Measurements from ENCODE around the gene MT1M.
A peak's percentile ranks its signal among the peaks of the same experiment; 100 is the strongest.
"Not testable (repeated sequence)": the region's sequence is repeated elsewhere in the genome, so short reads cannot be mapped to it uniquely, and the experiment has no call there.

MT1M gene
- 0 reads per million in 9 experiments for total RNA-seq

DNA sequence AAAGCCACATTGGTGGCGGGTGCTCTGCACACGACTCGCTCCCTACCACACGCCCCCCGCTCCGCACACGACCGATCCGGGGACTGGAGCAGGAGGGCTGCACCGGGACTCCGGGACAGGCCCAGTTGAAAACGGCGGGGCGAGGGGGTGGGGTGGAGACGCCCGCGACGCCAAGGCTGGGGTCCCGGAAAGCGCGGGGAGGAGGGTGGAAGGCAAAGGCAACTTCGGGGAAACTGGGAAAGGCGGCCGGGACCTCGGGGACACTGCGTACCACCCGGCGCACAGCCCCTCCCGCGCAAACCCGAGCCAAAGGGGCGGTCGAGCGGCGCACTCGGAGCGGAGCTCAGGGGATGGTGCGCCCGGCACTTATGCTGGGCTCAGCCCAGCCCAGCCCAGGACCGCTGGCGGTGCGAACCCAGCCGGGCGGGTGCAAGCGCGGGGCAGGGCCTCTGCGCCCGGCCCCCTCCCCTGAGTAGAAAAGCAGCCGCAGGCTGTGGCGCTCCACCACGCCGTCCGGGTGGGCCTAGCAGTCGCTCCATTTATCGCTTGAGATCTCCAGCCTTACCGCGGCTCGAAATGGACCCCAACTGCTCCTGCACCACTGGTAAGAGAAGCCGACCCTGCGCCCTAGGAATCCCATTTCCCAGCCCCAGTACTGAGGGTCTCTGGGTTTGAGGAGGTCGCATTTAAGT lies at the start of gene MT1M:
Gene MT1M, plus strand, starts transcription at position 504 of the 692 bp plus-strand sequence. Its CDS starts 73 bp downstream, at position 577.
- Mint-ChIP-seq H3K36me3 (ENCODE audit: insufficient read depth) (no peaks in the 10 kb centered on the region), H3K9me3 (no peaks in the 10 kb centered on the region), H3K4me3 (peak within 1 kb of the TSS; percentile 63 to 71), H3K4me1 (ENCODE audit: low read depth in 2 of 2) (peaks cover 10 to 17% of the 10 kb centered on the region in 2 donors), H3K27me3 (peaks cover 54 to 83% of the 10 kb centered on the region in 2 donors), H3K27ac (no peak within 1 kb of the TSS)
- no peak for DNase-seq
- ATAC-seq (replicated peaks), result peak; percentile 63

DNA sequence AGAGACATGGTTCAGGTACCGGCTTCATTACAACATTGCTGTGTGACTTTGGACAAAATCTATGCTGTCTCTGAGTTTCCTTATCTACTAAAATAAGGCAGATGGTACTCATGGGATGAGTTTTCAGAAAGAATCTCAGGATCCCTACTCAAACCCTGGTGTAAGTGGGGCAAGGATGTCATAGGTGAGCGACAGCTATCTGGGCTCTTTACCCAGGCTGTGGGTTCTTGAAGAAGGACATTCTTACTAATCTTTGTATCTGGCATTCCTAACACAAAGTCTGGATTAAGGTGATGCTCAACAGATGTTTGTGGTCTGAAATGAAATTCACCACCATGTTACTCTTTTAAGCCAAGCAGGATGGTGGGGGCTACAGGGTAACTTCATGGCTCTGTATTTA lies 49.5 kb upstream of the MT1M start:
- not testable (repeated sequence) for H3K4me3 Mint-ChIP-seq; DNase-seq; ATAC-seq (replicated peaks); H3K4me1 Mint-ChIP-seq (ENCODE audit: low read depth in 2 of 2); H3K9me3 Mint-ChIP-seq; H3K27ac Mint-ChIP-seq; H3K36me3 Mint-ChIP-seq (ENCODE audit: insufficient read depth)
- H3K27me3 Mint-ChIP-seq, result peaks cover 23 to 73% of the 10 kb centered on the region in 2 donors

DNA sequence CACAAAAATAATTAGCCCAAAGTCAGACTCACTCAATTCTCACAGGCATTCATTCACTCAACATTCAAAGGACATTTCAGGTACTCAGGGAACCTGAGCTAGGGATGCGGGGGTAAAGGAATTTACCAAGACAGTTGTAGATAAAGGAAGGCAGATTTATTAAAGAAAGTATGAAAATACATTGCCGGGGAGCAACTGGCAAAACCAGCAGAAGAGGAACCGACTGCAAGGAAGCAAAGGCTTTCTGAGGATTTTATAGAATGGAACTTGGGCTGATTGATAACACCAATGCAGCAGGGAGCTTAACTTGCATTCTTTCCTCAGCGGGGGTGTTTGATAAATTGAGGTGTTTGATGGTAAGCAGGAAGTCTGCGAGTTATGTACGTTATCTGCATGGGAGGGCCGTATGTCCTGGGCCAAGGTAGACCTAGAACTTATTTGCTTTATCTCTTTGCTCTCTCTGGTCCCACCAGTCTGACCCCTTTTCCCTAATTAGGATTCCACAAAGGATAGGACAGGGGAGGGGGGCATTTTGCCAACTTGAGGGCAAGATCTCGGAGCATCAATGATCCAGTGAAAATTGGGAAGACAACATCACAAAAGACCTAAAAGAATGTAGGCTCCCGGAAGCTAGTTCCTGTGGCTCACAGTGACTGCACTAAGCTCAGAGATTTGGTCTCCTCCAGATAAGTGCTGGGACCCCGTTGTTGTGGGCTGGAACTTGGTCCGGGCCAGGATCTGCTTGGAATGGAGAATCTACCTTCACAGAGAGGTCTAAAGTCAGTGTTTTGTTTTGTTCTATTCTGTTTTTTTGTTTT lies 48.9 kb upstream of the MT1M start:
- Mint-ChIP-seq H3K4me1 (ENCODE audit: low read depth in 2 of 2) (peaks cover under 1 to 2% of the 10 kb centered on the region in 2 donors), H3K36me3 (ENCODE audit: insufficient read depth) (no peaks in the 10 kb centered on the region), H3K27me3 (peaks cover 29 to 79% of the 10 kb centered on the region in 2 donors), H3K27ac (no peak overlapping the region), H3K9me3 (no peaks in the 10 kb centered on the region), H3K4me3 (no peak overlapping the region)
- ATAC-seq (replicated peaks), result no peak
- DNase-seq, result no peak

DNA sequence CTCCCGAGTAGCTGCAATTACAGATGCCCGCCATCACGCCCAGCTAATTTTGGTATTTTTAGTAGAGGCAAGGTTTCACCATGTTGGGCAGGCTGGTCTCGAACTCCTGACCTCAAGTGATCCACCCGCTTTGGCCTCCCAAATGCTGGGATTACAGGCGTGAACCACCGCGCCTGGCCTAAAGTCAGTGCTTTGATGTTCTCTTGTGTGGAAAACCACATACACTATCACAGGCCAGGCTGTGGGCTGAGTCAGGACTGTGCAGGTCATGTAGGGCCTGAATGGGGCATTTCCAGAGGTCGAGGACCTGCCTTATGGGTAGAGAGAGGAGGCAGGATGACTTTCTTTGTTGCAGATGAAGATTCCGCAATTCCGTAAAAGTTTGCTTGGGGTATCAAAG lies 48.2 kb upstream of the MT1M start:
- ATAC-seq (replicated peaks), result no peak
- H3K4me3 Mint-ChIP-seq, result no peak overlapping the region
- H3K36me3 Mint-ChIP-seq (ENCODE audit: insufficient read depth), result no peaks in the 10 kb centered on the region
- H3K27ac Mint-ChIP-seq, result no peak overlapping the region
- peaks cover 36 to 87% of the 10 kb centered on the region in 2 donors for H3K27me3 Mint-ChIP-seq
- DNase-seq, result no peak
- H3K4me1 Mint-ChIP-seq (ENCODE audit: low read depth in 2 of 2), result peaks cover 5% of the 10 kb centered on the region in 2 donors
- H3K9me3 Mint-ChIP-seq, result no peaks in the 10 kb centered on the region

DNA sequence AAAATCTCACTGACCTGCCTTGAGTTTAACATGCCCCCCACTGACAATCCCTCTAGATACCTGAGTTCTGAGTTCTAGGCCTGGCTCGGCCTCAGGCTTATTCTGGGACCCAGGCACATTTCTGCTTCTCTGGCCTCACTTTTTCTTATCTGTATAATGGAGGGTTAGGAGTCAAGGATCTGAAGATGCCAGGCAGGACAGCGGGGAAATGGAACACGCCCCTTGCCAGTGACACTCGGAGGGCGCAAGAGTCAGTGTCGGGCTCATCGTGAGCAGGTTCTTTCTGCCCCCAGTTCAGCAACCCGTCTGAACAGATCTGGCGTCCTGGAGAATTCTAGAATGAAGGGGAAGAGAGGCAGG lies 43.7 kb upstream of the MT1M start:
- Mint-ChIP-seq H3K4me3 (peak overlapping the region; percentile 80 to 85), H3K9me3 (no peaks in the 10 kb centered on the region), H3K4me1 (ENCODE audit: low read depth in 2 of 2) (peaks cover 14 to 15% of the 10 kb centered on the region in 2 donors), H3K27ac (no peak overlapping the region), H3K27me3 (peaks cover 56 to 86% of the 10 kb centered on the region in 2 donors), H3K36me3 (ENCODE audit: insufficient read depth) (no peaks in the 10 kb centered on the region)
- no peak for ATAC-seq (replicated peaks)
- DNase-seq, result no peak

DNA sequence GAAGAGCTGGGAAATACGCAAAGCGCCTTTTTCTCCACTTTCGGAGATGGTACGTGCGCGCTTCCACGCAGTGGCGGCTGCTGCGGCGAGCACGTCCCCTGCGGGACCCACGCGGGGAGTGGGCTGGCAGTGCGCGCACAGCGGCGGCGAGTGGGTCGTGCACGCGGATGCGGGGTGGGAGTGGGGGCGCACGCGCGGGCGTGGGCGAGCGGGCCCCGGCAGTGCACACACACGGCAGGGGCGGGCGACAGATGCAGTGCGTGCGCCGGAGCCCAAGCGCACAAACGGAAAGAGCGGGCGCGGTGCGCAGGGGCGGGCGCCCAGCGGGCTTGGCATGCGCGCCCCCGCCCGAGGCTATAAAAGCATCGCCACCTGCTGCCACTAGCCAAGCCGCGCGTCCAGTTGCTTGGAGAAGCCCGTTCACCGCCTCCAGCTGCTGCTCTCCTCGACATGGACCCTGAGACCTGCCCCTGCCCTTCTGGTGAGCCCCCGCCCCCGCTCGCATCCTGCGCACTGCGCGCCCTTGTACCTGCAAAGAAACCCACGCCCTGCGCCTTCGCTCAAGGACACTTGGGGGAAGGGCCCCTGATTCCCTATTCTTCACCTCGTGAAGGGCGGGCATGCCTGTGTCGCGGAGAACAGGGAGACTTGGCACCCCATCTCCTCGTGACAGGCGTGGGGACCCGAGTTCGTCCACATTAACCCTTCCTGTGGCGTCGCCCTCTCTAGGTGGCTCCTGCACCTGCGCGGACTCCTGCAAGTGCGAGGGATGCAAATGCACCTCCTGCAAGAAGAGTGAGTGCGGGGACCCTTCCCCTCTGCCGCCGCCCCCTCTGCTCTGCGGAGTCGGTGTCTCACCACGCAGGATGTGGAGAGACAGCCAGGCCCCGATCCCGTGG lies 43.1 kb upstream of the MT1M start, which contains the start of gene MT3:
Gene MT3, plus strand, starts transcription at position 388 of the 899 bp plus-strand sequence. Its CDS starts 63 bp downstream, at position 451.
- H3K27ac Mint-ChIP-seq, result no peak within 1 kb of the TSS
- peaks cover 14 to 15% of the 10 kb centered on the region in 2 donors for H3K4me1 Mint-ChIP-seq (ENCODE audit: low read depth in 2 of 2)
- H3K4me3 Mint-ChIP-seq, result peak within 1 kb of the TSS; percentile 80 to 85

DNA sequence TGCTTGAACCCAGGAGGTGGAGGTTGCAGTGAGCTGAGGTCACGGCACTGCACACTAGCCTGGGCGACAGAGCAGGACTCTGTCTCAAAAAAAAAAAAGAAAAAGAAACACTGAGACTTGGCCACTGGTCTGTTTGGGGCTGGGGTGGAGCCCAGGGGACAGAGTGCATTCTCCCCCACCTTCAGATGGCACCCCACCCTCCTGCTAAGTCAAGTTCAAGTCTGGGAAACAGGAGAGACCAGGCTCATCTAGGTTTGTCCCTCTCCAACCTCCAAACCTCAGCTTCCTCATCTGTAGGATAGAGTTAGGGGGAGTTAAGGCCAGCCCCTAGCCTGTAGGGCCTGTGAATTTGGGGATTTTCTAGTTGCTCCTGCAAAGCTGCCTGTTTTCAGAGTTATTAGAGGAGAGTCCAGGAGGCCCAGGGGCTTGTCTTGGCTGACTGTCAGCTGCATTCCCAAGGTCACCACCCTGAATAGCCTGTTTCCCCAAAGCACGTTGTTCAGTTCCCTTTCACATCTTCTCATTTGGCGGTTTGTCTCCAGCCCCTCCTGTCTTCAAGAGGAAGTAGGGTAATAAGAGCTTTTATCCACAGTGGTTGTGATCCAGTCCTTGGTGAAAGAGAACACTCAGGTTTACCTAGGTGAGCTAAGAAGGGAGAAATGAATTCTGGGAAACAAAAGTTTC lies 40.9 kb upstream of the MT1M start:
- Mint-ChIP-seq H3K4me1 (ENCODE audit: low read depth in 2 of 2) (peaks cover 14 to 15% of the 10 kb centered on the region in 2 donors), H3K27ac (no peak overlapping the region), H3K4me3 (no peak overlapping the region), H3K36me3 (ENCODE audit: insufficient read depth) (peaks cover 4% of the 10 kb centered on the region), H3K9me3 (no peaks in the 10 kb centered on the region), H3K27me3 (peaks cover 42 to 59% of the 10 kb centered on the region in 2 donors)
- ATAC-seq (replicated peaks) (no peak), DNase-seq (no peak)

More for the DNA sequence above, 43.1 kb upstream of the MT1M start, which contains the start of gene MT3:
- DNase-seq (no peak), ATAC-seq (replicated peaks) (peak; percentile 66)
- H3K9me3 Mint-ChIP-seq, result no peaks in the 10 kb centered on the region
- H3K36me3 Mint-ChIP-seq (ENCODE audit: insufficient read depth), result peaks cover 4% of the 10 kb centered on the region
- H3K27me3 Mint-ChIP-seq, result peaks cover 52 to 80% of the 10 kb centered on the region in 2 donors

DNA sequence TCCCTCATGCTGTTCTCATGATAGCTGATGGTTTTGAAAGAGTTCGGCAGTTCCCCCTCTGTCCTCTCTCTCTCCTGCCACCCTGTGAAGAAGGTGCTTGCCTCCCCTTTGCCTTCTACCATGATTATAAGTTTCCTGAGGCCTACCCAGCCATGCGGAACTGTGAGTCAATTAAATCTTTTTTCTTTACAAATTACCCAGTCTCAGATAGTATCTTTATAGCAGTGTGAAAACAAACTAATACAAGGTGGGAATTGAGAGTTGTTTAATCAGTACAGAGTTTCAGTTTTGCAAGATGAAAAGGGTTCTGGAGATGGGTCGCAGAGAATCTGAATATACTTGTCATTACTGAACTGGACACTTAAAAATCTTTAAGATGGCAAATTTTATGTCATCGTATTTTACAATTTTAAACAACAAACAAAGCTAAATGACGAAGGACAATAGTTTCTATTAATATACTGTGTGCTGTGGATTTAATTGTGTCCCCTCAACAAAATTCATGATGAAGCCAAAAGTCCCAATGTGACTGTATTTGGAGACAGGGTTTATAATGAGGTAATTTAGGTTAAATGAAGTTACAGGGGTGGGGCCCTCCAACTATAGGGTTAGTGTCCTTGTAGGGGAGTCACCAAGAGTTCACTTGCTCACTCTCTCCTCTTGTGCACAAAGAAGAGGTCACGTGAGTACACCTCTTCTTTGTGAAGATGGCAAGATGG lies 38.7 kb upstream of the MT1M start:
- Mint-ChIP-seq H3K4me1 (ENCODE audit: low read depth in 2 of 2) (peaks cover 12 to 13% of the 10 kb centered on the region in 2 donors), H3K27ac (no peak overlapping the region), H3K36me3 (ENCODE audit: insufficient read depth) (peaks cover 4% of the 10 kb centered on the region), H3K4me3 (no peak overlapping the region), H3K27me3 (peaks cover 25 to 38% of the 10 kb centered on the region in 2 donors), H3K9me3 (no peaks in the 10 kb centered on the region)
- DNase-seq, result no peak
- no peak for ATAC-seq (replicated peaks)

DNA sequence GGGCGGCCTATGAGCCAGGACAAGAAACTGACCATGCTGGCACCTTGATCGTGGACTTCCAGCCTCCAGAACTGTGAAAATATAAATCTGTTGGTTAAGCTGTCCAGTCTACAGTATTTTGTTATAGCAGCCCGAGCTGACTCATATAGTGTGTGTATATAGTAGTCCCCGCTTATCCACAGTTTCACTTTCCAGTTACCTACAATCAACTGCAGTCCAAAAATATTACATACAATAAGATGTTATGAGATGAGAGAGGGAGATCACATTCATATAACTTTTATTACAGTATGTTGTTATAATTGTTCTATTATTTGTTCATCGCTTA lies 38.2 kb upstream of the MT1M start:
- no peak overlapping the region for H3K4me3 Mint-ChIP-seq
- ATAC-seq (replicated peaks) (no peak), DNase-seq (no peak)
- H3K27me3 Mint-ChIP-seq, result peaks cover 20 to 33% of the 10 kb centered on the region in 2 donors
- peaks cover 4% of the 10 kb centered on the region for H3K36me3 Mint-ChIP-seq (ENCODE audit: insufficient read depth)
- no peaks in the 10 kb centered on the region for H3K9me3 Mint-ChIP-seq
- no peak overlapping the region for H3K27ac Mint-ChIP-seq
- H3K4me1 Mint-ChIP-seq (ENCODE audit: low read depth in 2 of 2), result peaks cover 10 to 11% of the 10 kb centered on the region in 2 donors

DNA sequence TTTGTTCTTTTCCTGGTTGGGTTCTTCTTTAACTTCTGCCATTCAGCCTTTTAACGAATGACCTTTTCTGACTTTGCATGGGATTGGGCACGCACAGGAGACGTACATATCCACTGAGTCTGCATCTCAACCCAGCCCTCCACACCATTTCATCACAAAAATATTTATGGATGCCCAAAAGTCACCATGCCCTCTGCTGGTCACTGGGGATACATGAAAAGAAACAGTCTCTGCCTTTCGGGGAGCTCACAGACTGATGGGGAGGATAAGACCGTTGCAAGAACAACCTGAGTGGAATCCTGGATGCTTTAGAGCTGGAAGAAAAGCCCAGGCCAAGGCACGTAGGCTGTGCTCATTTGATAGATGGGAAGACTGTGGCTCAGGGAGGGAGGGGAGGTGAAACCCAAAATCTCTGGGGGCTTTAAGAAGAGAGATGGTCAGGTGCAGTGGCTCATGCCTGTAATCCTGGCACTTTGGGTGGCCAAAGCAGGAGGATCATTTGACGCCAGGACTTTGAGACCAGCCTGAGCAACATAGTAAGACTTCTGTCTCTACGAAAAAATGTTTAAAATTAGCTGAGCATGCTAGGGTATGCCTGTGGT lies 32.0 kb upstream of the MT1M start:
- peak in 2 of 3 experiments; percentile 36 to 52 for DNase-seq
- H3K9me3 Mint-ChIP-seq, result no peaks in the 10 kb centered on the region
- peaks cover 3 to 6% of the 10 kb centered on the region in 2 donors for H3K4me1 Mint-ChIP-seq (ENCODE audit: low read depth in 2 of 2)
- ATAC-seq (replicated peaks), result peak; percentile 78
- peaks cover 13 to 17% of the 10 kb centered on the region in 2 donors for H3K27me3 Mint-ChIP-seq
- H3K4me3 Mint-ChIP-seq, result no peak overlapping the region
- H3K27ac Mint-ChIP-seq, result peak overlapping the region in 1 of 2 donors; percentile 39
- no peaks in the 10 kb centered on the region for H3K36me3 Mint-ChIP-seq (ENCODE audit: insufficient read depth)

DNA sequence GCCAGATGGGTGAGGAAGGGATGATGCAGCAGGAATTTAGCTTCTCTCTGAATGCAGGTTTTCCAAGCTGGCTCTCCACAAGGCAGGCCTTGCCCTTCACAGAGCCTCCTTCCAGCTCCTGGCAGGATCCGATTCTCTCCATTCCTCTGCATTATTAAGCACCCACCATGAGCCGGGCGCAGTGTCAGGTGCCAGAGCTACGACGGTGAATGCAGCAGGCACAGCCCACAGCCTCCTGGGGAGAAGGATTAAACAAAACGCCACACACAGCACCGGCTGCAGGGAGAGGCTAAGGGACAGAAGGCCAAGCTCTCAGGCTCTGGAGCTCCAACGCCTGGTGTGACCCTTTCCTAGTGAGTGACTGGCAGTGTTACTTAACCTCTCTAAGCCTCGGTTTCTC lies 31.1 kb upstream of the MT1M start:
- DNase-seq (no peak), ATAC-seq (replicated peaks) (no peak)
- Mint-ChIP-seq H3K36me3 (ENCODE audit: insufficient read depth) (no peaks in the 10 kb centered on the region), H3K27me3 (peaks cover 13 to 17% of the 10 kb centered on the region in 2 donors), H3K27ac (no peak overlapping the region), H3K4me1 (ENCODE audit: low read depth in 2 of 2) (peaks cover 3 to 6% of the 10 kb centered on the region in 2 donors), H3K9me3 (no peaks in the 10 kb centered on the region), H3K4me3 (no peak overlapping the region)

DNA sequence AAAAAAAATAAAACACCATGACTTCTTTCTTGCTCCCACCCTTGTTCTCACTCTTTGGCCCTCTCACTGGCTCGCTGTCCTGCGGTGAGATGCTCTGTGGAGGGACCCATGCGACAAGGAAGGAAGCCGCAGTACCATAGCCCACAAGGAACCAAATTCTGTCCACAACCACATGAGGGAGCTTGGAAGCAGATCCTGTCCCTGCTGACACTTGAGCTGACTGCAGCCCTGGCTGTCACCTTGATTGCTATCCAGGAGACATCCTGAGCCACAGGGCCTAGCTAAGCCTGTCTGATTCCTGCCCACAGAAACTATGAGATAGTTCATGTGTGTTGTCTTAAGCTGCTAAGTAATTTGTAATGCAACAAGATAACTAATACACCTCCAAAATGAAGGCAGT lies 28.9 kb upstream of the MT1M start:
- Mint-ChIP-seq H3K4me3 (no peak overlapping the region), H3K4me1 (ENCODE audit: low read depth in 2 of 2) (peaks cover 12 to 19% of the 10 kb centered on the region in 2 donors), H3K27me3 (peaks cover 13 to 17% of the 10 kb centered on the region in 2 donors), H3K27ac (peak overlapping the region in 1 of 2 donors; percentile 35), H3K36me3 (ENCODE audit: insufficient read depth) (no peaks in the 10 kb centered on the region), H3K9me3 (no peaks in the 10 kb centered on the region)
- no peak for ATAC-seq (replicated peaks)
- DNase-seq, result no peak
